LNCaP clone FGC (cell line): Measurements from ENCODE around the gene TBX2.

Source experiments
- DNase-seq: peaks from one replicate; pipeline ENCODE4 v3.0.0-alpha.2; 2011; ENCODE audit warnings: low read depth
- H3K4me3 ChIP-seq: 2 replicates; pipeline ENCODE4 v1.5.1; 2011; ENCODE audit warnings: mild to moderate bottlenecking, low read depth, low read length, control low read depth
- CTCF ChIP-seq: IDR thresholded peaks from 2 replicates; pipeline ENCODE4 v1.5.1; 2012; ENCODE audit warnings: mild to moderate bottlenecking; ENCODE audit not compliant: control insufficient read depth, insufficient read depth; ENCODE audit errors: extremely low read depth

The TBX2 gene

GRCh38 chr17:61371606-61372005 is 28.0 kb upstream of the TBX2 start:
- no peak overlapping the region for H3K4me3 ChIP-seq
- DNase-seq: no peak
- TF ChIP-seq CTCF: no peak

- no peak for DNase-seq
- TF ChIP-seq CTCF: no peak
- no peak overlapping the region for H3K4me3 ChIP-seq
Measured at GRCh38 chr17:61372436-61372835, 27.2 kb upstream of the TBX2 start.

- H3K4me3 ChIP-seq: no peak overlapping the region
- DNase-seq: no peak
- TF ChIP-seq CTCF: no peak
Measured at GRCh38 chr17:61376931-61377838, 22.5 kb upstream of the TBX2 start.

GRCh38 chr17:61378658-61379456 is 20.8 kb upstream of the TBX2 start:
- H3K4me3 ChIP-seq: no peak overlapping the region
- no peak for DNase-seq
- TF ChIP-seq CTCF: no peak

- H3K4me3 ChIP-seq: no peak overlapping the region
- no peak for TF ChIP-seq CTCF
- no peak for DNase-seq
Measured at GRCh38 chr17:61379457-61380216, 20.0 kb upstream of the TBX2 start.

- DNase-seq: no peak
- no peak for TF ChIP-seq CTCF
- H3K4me3 ChIP-seq: no peak overlapping the region
Measured at GRCh38 chr17:61380217-61380835, 19.3 kb upstream of the TBX2 start.
